Measurements from ENCODE around the gene OSCP1.

Gene OSCP1

DNA sequence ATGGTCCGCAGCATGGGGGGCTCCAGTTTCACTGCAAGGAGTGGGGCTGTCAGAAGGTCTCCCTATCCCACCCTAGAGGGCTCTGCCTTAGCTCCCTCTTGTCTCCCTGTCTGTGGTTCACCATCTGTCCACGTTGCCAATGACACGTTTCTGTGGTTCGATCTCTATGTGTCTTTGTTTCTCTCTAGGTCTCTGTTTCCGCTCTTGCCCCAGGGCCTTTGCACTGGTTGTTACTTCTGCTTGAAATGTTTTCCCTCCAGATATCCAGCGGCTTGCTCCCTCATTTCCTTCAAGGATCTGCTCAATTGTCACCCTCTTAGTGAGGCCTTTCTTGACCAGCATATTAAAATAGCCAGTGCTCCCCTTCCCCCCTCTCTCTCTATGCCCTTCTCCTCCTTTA lies 22.4 kb upstream of the OSCP1 start:
- H3K4me3 ChIP-seq (ENCODE audit: low read depth, low read length): no peak overlapping the region
- DNase-seq (ENCODE audit: low read depth): no peak
- in situ Hi-C loops (cut with HindIII; ENCODE audit: low sequenced_read_pairs): no loop called here
- TF ChIP-seq CTCF (IDR thresholded peaks at IDR 0.05; ENCODE audit: low read depth, low read length, missing control alignments): no peak

DNA sequence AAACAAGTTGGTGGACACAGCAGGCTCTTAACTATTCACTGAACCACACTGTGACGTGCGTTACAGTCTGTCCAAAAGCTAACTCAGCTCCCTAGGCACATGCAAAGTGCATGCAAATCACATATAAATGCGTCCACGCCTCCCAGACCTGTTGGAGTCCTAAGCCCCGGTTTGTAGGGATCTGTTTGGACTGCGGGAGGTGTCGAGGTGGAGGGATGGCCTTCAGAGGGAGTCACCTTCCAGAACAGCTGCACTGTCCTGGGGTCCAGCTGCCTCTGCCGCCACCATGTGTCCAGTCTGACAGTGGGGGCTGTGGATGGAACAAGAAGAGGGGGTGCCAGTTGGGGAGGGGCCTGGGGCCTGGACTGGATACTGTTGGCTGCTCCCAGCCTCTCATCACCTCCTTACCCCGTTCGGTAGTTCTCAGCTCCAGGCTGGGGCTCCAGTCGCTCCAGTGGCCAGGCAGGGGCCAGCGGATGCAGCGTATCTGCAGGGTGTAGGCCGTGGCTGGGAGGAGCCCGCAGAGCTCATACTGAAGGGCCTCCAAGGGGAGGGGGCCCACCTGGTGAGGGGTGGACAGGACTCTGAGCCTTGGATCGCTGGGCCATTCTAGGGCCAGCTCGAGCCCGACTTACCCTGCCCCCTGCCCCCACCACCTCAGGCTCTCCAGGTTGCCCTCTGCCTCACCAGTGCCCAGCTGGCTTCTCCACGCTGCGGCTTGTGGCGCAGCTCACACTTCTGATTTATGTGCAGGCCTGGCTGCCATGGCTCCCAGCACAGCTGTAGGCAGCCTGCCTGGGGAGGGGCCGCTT lies 21.8 kb upstream of the OSCP1 start:
- in situ Hi-C loops (cut with HindIII; ENCODE audit: low sequenced_read_pairs): no loop called here
- no peak for DNase-seq (ENCODE audit: low read depth)
- no peak overlapping the region for H3K4me3 ChIP-seq (ENCODE audit: low read depth, low read length)
- TF ChIP-seq CTCF (IDR thresholded peaks at IDR 0.05; ENCODE audit: low read depth, low read length, missing control alignments): no peak

GRCh38 chr1:36469163-36469562 lies 18.9 kb upstream of the OSCP1 start:
- in situ Hi-C loops (cut with HindIII; ENCODE audit: low sequenced_read_pairs): no loop called here
- TF ChIP-seq CTCF (IDR thresholded peaks at IDR 0.05; ENCODE audit: low read depth, low read length, missing control alignments): no peak
- no peak overlapping the region for H3K4me3 ChIP-seq (ENCODE audit: low read depth, low read length)
- no peak for DNase-seq (ENCODE audit: low read depth)

GRCh38 chr1:36467700-36468455 lies 17.6 kb upstream of the OSCP1 start:
- DNase-seq (ENCODE audit: low read depth): no peak
- TF ChIP-seq CTCF (IDR thresholded peaks at IDR 0.05; ENCODE audit: low read depth, low read length, missing control alignments): no peak

GRCh38 chr1:36467027-36467410 lies 16.8 kb upstream of the OSCP1 start:
- DNase-seq (ENCODE audit: low read depth): no peak
- no peak overlapping the region for H3K4me3 ChIP-seq (ENCODE audit: low read depth, low read length)
- in situ Hi-C loops (cut with HindIII; ENCODE audit: low sequenced_read_pairs): no loop called here
- TF ChIP-seq CTCF (IDR thresholded peaks at IDR 0.05; ENCODE audit: low read depth, low read length, missing control alignments): no peak

More at GRCh38 chr1:36467700-36468455, 17.6 kb upstream of the OSCP1 start:
- no peak overlapping the region for H3K4me3 ChIP-seq (ENCODE audit: low read depth, low read length)
- in situ Hi-C loops (cut with HindIII; ENCODE audit: low sequenced_read_pairs): no loop called here

GRCh38 chr1:36466370-36467026 lies 16.2 kb upstream of the OSCP1 start:
- in situ Hi-C loops (cut with HindIII; ENCODE audit: low sequenced_read_pairs): no loop called here
- DNase-seq (ENCODE audit: low read depth): no peak
- H3K4me3 ChIP-seq (ENCODE audit: low read depth, low read length): no peak overlapping the region
- no peak for TF ChIP-seq CTCF (IDR thresholded peaks at IDR 0.05; ENCODE audit: low read depth, low read length, missing control alignments)

All from astrocyte of the cerebellum (primary cell).